A549 (cell line): Measurements from ENCODE around the gene PRKACG. TPM values are rescaled to one million over a fixed set of nuclear protein-coding genes. Genes with fewer than 3 reads are reported as not detected.

Experiments used
- ATAC-seq, 2 experiments: fragments of 200-7000 bp in 1 of 2; fragments of >200 bp in 1 of 2; cut with Nextera tagmentation in 1 of 2; cut with Tn5 transposase in 1 of 2; 3 replicates each; pipeline versions ENCODE4 v1.8.0 to v1.9.1; 2018 to 2020; ENCODE audit warnings: mild to moderate bottlenecking in 1 of 2, moderate library complexity in 1 of 2
- CTCF ChIA-PET: fragments of 300-600 bp; sonication (Branson Sonifier 250); formaldehyde crosslinking; extraction: SDS; loops from one replicate; lab custom pipeline; 2021; ENCODE audit warnings: antibody characterized with exemption, inconsistent platforms; lab: Yijun Ruan, JAX
- POLR2A ChIA-PET: fragments of 350-600 bp; formaldehyde crosslinking; extraction: SDS; loops from one replicate; lab custom pipeline; 2021; ENCODE audit warnings: antibody characterized with exemption, inconsistent platforms; lab: Yijun Ruan, JAX
- DNase-seq, 2 experiments: peaks; one replicate each; pipeline versions ENCODE4 v3.0.0 to v3.0.0-alpha.2; 2011 to 2016; ENCODE audit warnings: low read depth in 1 of 2, low spot score in 1 of 2
- FAIRE-seq: peaks from 2 replicates; lab custom pipeline; 2011; peaks lifted over from hg19 to GRCh38; lab: Jason Lieb, UNC
- H3K27ac ChIP-seq, 2 experiments: fragments of >200 bp; sonication (Bioruptor Twin); formaldehyde crosslinking; 3 replicates each; pipeline ENCODE4 v1.5.1; 2016 to 2017
- H3K4me1 ChIP-seq: fragments of >200 bp; sonication (Bioruptor Twin); formaldehyde crosslinking; 3 replicates; pipeline ENCODE4 v1.6.1; 2016
- H3K4me2 ChIP-seq: fragments of >200 bp; sonication (Bioruptor Twin); formaldehyde crosslinking; 3 replicates; pipeline ENCODE4 v1.6.1; 2016
- H3K4me3 ChIP-seq: fragments of >200 bp; sonication (Bioruptor Twin); formaldehyde crosslinking; 3 replicates; pipeline ENCODE4 v1.5.1; 2016
- H3K9me3 ChIP-seq: fragments of >200 bp; sonication (Bioruptor Twin); formaldehyde crosslinking; 3 replicates; pipeline ENCODE4 v1.6.1; 2016
- CBX8 ChIP-seq: fragments of 200-600 bp; sonication (generic); IDR thresholded peaks from 2 replicates; pipeline ENCODE4 v1.6.1; 2016
- CHD2 ChIP-seq: fragments of 150-350 bp; IDR thresholded peaks from 2 replicates; pipeline ENCODE4 v1.6.1; 2014; ENCODE audit warnings: low read length; ENCODE audit not compliant: partially characterized antibody
- CHD4 ChIP-seq: fragments of 200-600 bp; sonication (generic); IDR thresholded peaks from 2 replicates; pipeline ENCODE4 v1.6.1; 2016; ENCODE audit warnings: antibody characterized with exemption, mild to moderate bottlenecking, borderline replicate concordance
- EHMT2 ChIP-seq: fragments of 200-600 bp; sonication (generic); IDR thresholded peaks from 2 replicates; pipeline ENCODE4 v1.6.1; 2016; ENCODE audit warnings: antibody characterized with exemption, low read depth, mild to moderate bottlenecking, moderate library complexity
- EP300 ChIP-seq, 2 experiments: fragments of >200 bp; sonication (Bioruptor Twin); formaldehyde crosslinking; IDR thresholded peaks; 2 replicates in 1 of 2; 3 replicates in 1 of 2; pipeline ENCODE4 v1.6.1; 2016 to 2017
- FOSL2 ChIP-seq, 2 experiments: fragments of 450-650 bp in 1 of 2; fragments of >200 bp in 1 of 2; sonication (Bioruptor Twin) in 1 of 2; formaldehyde crosslinking; IDR thresholded peaks; 2 replicates each; pipeline versions ENCODE4 v1.5.0 to v1.6.1; 2016 to 2020; ENCODE audit warnings: mild to moderate bottlenecking in 1 of 2, moderate library complexity in 1 of 2
- GATA3 ChIP-seq: IDR thresholded peaks from 2 replicates; pipeline ENCODE4 v1.6.1; 2012; ENCODE audit warnings: borderline replicate concordance
- HDAC2 ChIP-seq: fragments of 200-600 bp; sonication (generic); IDR thresholded peaks from 2 replicates; pipeline ENCODE4 v1.6.1; 2016
- HOXA7 ChIP-seq: fragments of 250-450 bp; sonication (Bioruptor Pico); IDR thresholded peaks from 2 replicates; pipeline ENCODE4 v1.5.0; 2020; ENCODE audit warnings: mild to moderate bottlenecking, moderate library complexity
- HOXB5 ChIP-seq: fragments of 250-450 bp; sonication (Bioruptor Pico); IDR thresholded peaks from 2 replicates; pipeline ENCODE4 v1.5.0; 2020; ENCODE audit warnings: mild to moderate bottlenecking, moderate library complexity
- KDM1A ChIP-seq: fragments of 200-600 bp; sonication (generic); IDR thresholded peaks from 2 replicates; pipeline ENCODE4 v1.6.1; 2016; ENCODE audit warnings: low read depth, mild to moderate bottlenecking
- MAFK ChIP-seq: fragments of 450-650 bp; IDR thresholded peaks from 2 replicates; pipeline ENCODE4 v1.6.1; 2014; ENCODE audit not compliant: partially characterized antibody
- NFE2L2 ChIP-seq: fragments of 150-350 bp; conservative IDR thresholded peaks from 2 replicates; pipeline ENCODE4 v1.6.1; 2014; ENCODE audit warnings: low read length
- NPAS2 ChIP-seq: fragments of 250-450 bp; sonication (Bioruptor Pico); IDR thresholded peaks from 2 replicates; pipeline ENCODE4 v1.8.0; 2022; ENCODE audit warnings: mild to moderate bottlenecking, moderate library complexity, borderline replicate concordance
- RARB ChIP-seq: fragments of 250-450 bp; sonication (Bioruptor Pico); IDR thresholded peaks from 2 replicates; pipeline ENCODE4 v1.8.0; 2021; ENCODE audit warnings: mild to moderate bottlenecking, moderate library complexity
- RFX5 ChIP-seq: fragments of 450-650 bp; IDR thresholded peaks from 2 replicates; pipeline ENCODE4 v1.7.1; 2014; ENCODE audit warnings: antibody characterized with exemption, mild to moderate bottlenecking, moderate library complexity
- RNF2 ChIP-seq: fragments of 200-600 bp; sonication (generic); IDR thresholded peaks from 2 replicates; pipeline ENCODE4 v1.6.1; 2016; ENCODE audit warnings: low read depth, mild to moderate bottlenecking, antibody characterized with exemption, moderate library complexity, borderline replicate concordance
- SREBF2 ChIP-seq: fragments of 450-650 bp; IDR thresholded peaks from 2 replicates; pipeline ENCODE4 v1.6.1; 2014; ENCODE audit warnings: mild to moderate bottlenecking, moderate library complexity
- ZC3H11A ChIP-seq: fragments of 450-650 bp; IDR thresholded peaks from 2 replicates; pipeline ENCODE4 v1.6.1; 2014; ENCODE audit warnings: antibody characterized with exemption, mild to moderate bottlenecking
- ZNF302 ChIP-seq: fragments of 250-450 bp; sonication (Bioruptor Pico); IDR thresholded peaks from 2 replicates; pipeline ENCODE4 v1.9.0; 2021; ENCODE audit warnings: inconsistent platforms, mild to moderate bottlenecking, moderate library complexity
- WGBS: methylation state at CpG from one replicate; pipeline ENCODE4 v1.1.6; 2017; ENCODE audit errors: missing lambda C conversion rate; 5-methylcytosine and 5-hydroxymethylcytosine counted together
- polyA plus RNA-seq, 4 experiments: library from polyadenylated mRNA; depleted of rRNA in 3 of 4; stranded (reverse); fragments of >200 nt; fragmentation: RNase III in 1 of 4; extraction: RNeasy Plus Mini Kit Qiagen cat#74134 plus additional on column Dnase treatment in 1 of 4; gene quantifications; 2 replicates in 3 of 4; 3 replicates in 1 of 4; pipeline ENCODE4 v1.2.3, GENCODE V29; 2011 to 2017
- TF ChIP-seq, protein P1 (sequence below): fragments of 250-450 bp; sonication (Bioruptor Pico); IDR thresholded peaks from 2 replicates; pipeline ENCODE4 v1.5.0; 2021; ENCODE audit warnings: mild to moderate bottlenecking, moderate library complexity, borderline replicate concordance
- TF ChIP-seq, protein P2 (sequence below): fragments of >200 bp; sonication (Bioruptor Twin); formaldehyde crosslinking; IDR thresholded peaks from 3 replicates; pipeline ENCODE4 v1.5.1; 2016
- TF ChIP-seq, protein P3 (sequence below): IDR thresholded peaks from 2 replicates; pipeline ENCODE4 v1.6.1; 2012
- TF ChIP-seq, protein P4 (sequence below): fragments of 450-650 bp; IDR thresholded peaks from 2 replicates; pipeline ENCODE4 v1.6.1; 2014; ENCODE audit warnings: antibody characterized with exemption
- TF ChIP-seq, protein P5 (sequence below): fragments of >200 bp; sonication (Bioruptor Twin); formaldehyde crosslinking; IDR thresholded peaks from 3 replicates; pipeline ENCODE4 v1.6.1; 2016

The PRKACG gene
- polyA plus RNA-seq, 2 of the 4 experiments (the other 2 are of a cell fraction), result not detected

DNA sequence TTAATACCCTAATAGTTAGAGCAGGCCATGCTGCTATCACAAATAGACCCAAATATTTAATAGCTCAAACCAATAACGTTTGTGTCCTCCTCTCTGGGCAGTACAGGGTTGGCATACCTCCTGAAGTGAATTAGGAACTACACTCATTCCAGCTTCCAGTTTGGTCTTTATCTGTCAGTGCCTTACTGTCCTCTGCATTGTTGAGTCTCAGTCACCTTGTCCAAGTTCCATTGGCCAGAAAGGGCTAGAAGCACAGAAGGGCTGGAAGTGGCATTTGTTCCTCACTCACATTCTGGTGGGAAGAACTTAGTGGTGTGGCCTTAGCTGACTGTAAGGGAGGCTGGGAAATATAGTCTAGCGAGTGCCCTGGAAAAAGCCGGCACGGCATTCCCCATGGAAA, 32.8 kb upstream of the PRKACG start:
- CTCF ChIA-PET, result interaction anchor here (1.1 to 12.4 kb wide), 4 partner anchors 7 to 146 kb away, joined by 3 to 84 read pairs (median 16); partner anchors contain the start of gene FXN
- FAIRE-seq, result no peak
- no peak overlapping the region for H3K4me2 ChIP-seq
- WGBS, result 75% methylated on average over 4 of the region's 4 CpGs
- H3K4me3 ChIP-seq, result no peak overlapping the region
- no peak for ATAC-seq
- TF ChIP-seq HDAC2 (no peak), RFX5 (no peak), HOXA7 (CRISPR knock-in tag) (no peak), KDM1A (no peak), GATA3 (no peak), RARB (CRISPR knock-in tag) (no peak), EP300 (IDR thresholded peaks at IDR 0.05) (no peak), NFE2L2 (no peak), FOSL2 (IDR thresholded peaks at IDR 0.05) (no peak), FOSL2 (CRISPR knock-in tag; IDR thresholded peaks at IDR 0.05) (no peak)
- TF ChIP-seq, protein P1, sequence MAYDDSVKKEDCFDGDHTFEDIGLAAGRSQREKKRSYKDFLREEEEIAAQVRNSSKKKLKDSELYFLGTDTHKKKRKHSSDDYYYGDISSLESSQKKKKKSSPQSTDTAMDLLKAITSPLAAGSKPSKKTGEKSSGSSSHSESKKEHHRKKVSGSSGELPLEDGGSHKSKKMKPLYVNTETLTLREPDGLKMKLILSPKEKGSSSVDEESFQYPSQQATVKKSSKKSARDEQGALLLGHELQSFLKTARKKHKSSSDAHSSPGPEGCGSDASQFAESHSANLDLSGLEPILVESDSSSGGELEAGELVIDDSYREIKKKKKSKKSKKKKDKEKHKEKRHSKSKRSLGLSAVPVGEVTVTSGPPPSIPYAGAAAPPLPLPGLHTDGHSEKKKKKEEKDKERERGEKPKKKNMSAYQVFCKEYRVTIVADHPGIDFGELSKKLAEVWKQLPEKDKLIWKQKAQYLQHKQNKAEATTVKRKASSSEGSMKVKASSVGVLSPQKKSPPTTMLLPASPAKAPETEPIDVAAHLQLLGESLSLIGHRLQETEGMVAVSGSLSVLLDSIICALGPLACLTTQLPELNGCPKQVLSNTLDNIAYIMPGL (CRISPR knock-in tag), result no peak
- TF ChIP-seq, protein P2, sequence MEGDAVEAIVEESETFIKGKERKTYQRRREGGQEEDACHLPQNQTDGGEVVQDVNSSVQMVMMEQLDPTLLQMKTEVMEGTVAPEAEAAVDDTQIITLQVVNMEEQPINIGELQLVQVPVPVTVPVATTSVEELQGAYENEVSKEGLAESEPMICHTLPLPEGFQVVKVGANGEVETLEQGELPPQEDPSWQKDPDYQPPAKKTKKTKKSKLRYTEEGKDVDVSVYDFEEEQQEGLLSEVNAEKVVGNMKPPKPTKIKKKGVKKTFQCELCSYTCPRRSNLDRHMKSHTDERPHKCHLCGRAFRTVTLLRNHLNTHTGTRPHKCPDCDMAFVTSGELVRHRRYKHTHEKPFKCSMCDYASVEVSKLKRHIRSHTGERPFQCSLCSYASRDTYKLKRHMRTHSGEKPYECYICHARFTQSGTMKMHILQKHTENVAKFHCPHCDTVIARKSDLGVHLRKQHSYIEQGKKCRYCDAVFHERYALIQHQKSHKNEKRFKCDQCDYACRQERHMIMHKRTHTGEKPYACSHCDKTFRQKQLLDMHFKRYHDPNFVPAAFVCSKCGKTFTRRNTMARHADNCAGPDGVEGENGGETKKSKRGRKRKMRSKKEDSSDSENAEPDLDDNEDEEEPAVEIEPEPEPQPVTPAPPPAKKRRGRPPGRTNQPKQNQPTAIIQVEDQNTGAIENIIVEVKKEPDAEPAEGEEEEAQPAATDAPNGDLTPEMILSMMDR, result no peak
- POLR2A ChIA-PET, result no interaction called here
- no peaks in the 10 kb centered on the region for H3K9me3 ChIP-seq
- no peaks in the 10 kb centered on the region for H3K4me1 ChIP-seq
- DNase-seq, result no peak
- H3K27ac ChIP-seq, result no peak overlapping the region

DNA sequence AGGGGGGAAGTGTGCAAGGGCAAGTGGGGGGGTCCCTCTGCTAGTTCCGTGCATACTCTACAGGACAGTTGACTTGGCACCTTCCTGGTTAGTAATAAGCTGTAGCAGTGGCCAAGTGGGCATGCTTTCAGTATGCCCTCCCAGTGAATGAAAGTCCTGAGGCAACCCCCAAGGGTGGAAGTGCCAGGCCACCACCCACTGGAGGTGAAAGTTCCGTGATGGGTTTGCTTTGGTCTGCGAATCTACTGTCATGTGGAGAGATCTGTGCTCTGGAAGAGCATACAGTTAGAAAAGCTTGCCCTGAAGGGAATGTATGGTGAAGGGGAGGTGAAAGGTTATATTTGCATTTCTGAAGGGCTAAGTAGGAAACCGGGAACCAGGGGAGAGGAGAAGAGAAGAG, 31.9 kb upstream of the PRKACG start:
- TF ChIP-seq EHMT2 (no peak), ZC3H11A (no peak)
- TF ChIP-seq, protein P3, sequence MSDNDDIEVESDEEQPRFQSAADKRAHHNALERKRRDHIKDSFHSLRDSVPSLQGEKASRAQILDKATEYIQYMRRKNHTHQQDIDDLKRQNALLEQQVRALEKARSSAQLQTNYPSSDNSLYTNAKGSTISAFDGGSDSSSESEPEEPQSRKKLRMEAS, result no peak
- WGBS, result 90% methylated on average over 4 of the region's 4 CpGs
- FAIRE-seq, result no peak

DNA sequence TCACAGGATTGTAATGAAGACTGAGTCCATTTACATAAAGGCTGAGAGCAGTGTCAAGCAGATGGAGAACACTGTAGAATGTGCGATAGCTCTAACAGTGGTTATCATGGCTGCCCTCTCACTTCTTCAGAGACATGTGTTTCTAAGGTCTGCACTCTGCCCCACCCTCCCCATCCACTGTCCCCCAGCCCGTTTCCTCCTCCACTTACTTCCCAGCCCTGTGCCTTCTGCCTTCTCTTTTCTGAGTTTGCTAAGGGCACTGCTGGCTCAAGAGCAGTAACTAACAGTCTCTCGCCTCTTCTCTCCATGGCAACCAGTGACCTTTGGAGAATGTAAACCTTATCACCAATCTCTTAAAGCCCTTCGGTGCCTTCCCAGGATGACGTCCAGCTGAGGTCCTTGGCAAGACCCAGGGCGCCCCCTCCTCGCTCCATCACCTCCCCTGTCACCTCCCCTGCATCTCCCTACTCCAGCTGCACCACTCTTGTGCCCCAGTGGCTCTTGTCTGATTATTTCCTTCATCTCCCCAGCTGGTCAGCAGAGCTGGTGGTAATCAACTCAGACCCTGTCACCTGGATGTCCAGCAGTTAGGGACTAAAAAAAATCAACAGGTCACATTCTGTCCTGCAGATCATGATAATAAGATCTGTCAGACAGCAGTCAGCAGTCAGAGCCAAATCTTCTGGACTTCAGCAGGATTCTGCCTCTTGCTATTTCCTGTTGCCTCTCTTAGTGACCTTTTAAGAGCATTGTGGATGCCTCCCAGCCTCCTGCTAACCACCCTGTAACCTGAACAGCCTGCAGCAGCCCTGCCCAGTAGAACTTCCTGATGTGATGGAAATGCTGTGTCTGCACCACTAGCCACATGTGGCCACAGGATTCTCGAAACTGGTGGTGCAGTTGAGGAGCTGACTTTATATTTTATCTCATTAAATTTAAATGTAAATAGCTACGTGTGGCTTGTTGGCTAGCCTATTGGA, 30.6 kb upstream of the PRKACG start:
- Histone ChIP-seq H3K9me3 (no peaks in the 10 kb centered on the region), H3K4me1 (no peaks in the 10 kb centered on the region), H3K27ac (no peak overlapping the region), H3K4me3 (no peak overlapping the region), H3K4me2 (no peak overlapping the region)
- DNase-seq (no peak), ATAC-seq (no peak), FAIRE-seq (no peak)
- POLR2A ChIA-PET, result interaction anchor here (1.8 kb wide), 1 partner anchor 9 kb away, joined by 6 read pairs; the partner anchor contains the start of gene FXN
- WGBS, result 76% methylated on average over 9 of the region's 9 CpGs
- TF ChIP-seq CBX8 (no peak), HOXB5 (CRISPR knock-in tag) (no peak), EP300 (IDR thresholded peaks at IDR 0.05) (no peak), MAFK (no peak), CHD4 (no peak), RNF2 (no peak), NPAS2 (no peak), CHD2 (no peak), RARB (CRISPR knock-in tag) (no peak), SREBF2 (no peak), ZNF302 (CRISPR knock-in tag) (no peak)
- TF ChIP-seq, protein P4, sequence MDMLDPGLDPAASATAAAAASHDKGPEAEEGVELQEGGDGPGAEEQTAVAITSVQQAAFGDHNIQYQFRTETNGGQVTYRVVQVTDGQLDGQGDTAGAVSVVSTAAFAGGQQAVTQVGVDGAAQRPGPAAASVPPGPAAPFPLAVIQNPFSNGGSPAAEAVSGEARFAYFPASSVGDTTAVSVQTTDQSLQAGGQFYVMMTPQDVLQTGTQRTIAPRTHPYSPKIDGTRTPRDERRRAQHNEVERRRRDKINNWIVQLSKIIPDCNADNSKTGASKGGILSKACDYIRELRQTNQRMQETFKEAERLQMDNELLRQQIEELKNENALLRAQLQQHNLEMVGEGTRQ, result no peak
- TF ChIP-seq, protein P5, sequence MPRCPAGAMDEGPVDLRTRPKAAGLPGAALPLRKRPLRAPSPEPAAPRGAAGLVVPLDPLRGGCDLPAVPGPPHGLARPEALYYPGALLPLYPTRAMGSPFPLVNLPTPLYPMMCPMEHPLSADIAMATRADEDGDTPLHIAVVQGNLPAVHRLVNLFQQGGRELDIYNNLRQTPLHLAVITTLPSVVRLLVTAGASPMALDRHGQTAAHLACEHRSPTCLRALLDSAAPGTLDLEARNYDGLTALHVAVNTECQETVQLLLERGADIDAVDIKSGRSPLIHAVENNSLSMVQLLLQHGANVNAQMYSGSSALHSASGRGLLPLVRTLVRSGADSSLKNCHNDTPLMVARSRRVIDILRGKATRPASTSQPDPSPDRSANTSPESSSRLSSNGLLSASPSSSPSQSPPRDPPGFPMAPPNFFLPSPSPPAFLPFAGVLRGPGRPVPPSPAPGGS, result no peak
- TF ChIP-seq, protein P3, result no peak
- CTCF ChIA-PET, result interaction anchor here (0.6 to 12.4 kb wide), 7 partner anchors 9 to 216 kb away, joined by 3 to 84 read pairs (median 9); partner anchors contain the start of gene FXN

More for the DNA sequence above, 31.9 kb upstream of the PRKACG start:
- no peak overlapping the region for H3K27ac ChIP-seq
- ChIA-PET CTCF (interaction anchor here (0.8 to 12.4 kb wide), 5 partner anchors 8 to 629 kb away, joined by 3 to 84 read pairs (median 9); partner anchors contain the start of gene FXN), POLR2A (interaction anchor here (0.6 to 1.8 kb wide), 2 partner anchors 10 to 147 kb away, joined by 3 to 6 read pairs; partner anchors contain the start of gene FXN)
- H3K4me2 ChIP-seq, result no peak overlapping the region
- ATAC-seq, result no peak
- H3K4me1 ChIP-seq, result no peaks in the 10 kb centered on the region
- no peaks in the 10 kb centered on the region for H3K9me3 ChIP-seq
- H3K4me3 ChIP-seq, result no peak overlapping the region
- no peak for DNase-seq
